Measurements from ENCODE around the gene TBC1D2B. TPM values are rescaled to one million over a fixed set of nuclear protein-coding genes. Genes with fewer than 3 reads are reported as not detected.

Gene TBC1D2B
- total RNA-seq, 1 experiment from 2014 or later, result 17.6 TPM

- no peak overlapping the region for H3K23ac ChIP-seq (ENCODE audit: insufficient read length, low read depth, low read length)
- no peak overlapping the region for H2AFZ ChIP-seq (ENCODE audit: low read length)
- no CpG with 5 or more reads among the region's 8 CpGs for WGBS (ENCODE audit: extremely low coverage, insufficient read length, low lambda C conversion rate)
- no peaks in the 10 kb centered on the region for H4K20me1 ChIP-seq (ENCODE audit: control insufficient read depth, insufficient read depth, insufficient read length)
- no peak overlapping the region for H3K4me2 ChIP-seq (ENCODE audit: insufficient read depth, insufficient read length, low read length)
- TF ChIP-seq CTCF (conservative IDR thresholded peaks at IDR 0.05), result no peak
- DNase-seq, result no peak
- no peaks in the 10 kb centered on the region for H3K27me3 ChIP-seq (ENCODE audit: insufficient read depth, low read length)
- no peak overlapping the region for H3K14ac ChIP-seq (ENCODE audit: insufficient read depth, low read length)
- H3K23me2 ChIP-seq (ENCODE audit: insufficient read length, low read depth, low read length, poor library complexity, severe bottlenecking), result no peaks in the 10 kb centered on the region
- H3K79me1 ChIP-seq (ENCODE audit: insufficient read depth, low read depth, low read length, poor library complexity, severe bottlenecking), result no peaks in the 10 kb centered on the region
- H3T11ph ChIP-seq (ENCODE audit: low read length), result no peak overlapping the region
- no peak overlapping the region for H3K56ac ChIP-seq (ENCODE audit: insufficient read length, low read depth, low read length)
- H4K8ac ChIP-seq (replicated peaks; ENCODE audit: insufficient read length, low read depth, low read length), result no peak overlapping the region
- H3K18ac ChIP-seq (ENCODE audit: insufficient read length, low read depth, low read length), result no peak overlapping the region
- Mint-ChIP-seq H3K9me3 (no peaks in the 10 kb centered on the region), H3K27me3 (ENCODE audit: low read depth) (no peaks in the 10 kb centered on the region), H3K27ac (peak overlapping the region in 2 of 3 experiments; percentile 12 to 90; a peak in 4 of 7 replicates), H3K4me3 (no peak overlapping the region), H3K36me3 (ENCODE audit: insufficient read depth in 1 of 3, low read depth in 3 of 3) (peaks cover 0 to 8% (median 0%) of the 10 kb centered on the region in 3 experiments; a peak in 4 of 7 replicates), H3K4me1 (peaks cover 7 to 9% of the 10 kb centered on the region in 2 experiments)
- H2BK5ac ChIP-seq (ENCODE audit: insufficient read length, low read length), result no peak overlapping the region
- no peaks in the 10 kb centered on the region for H3K4me1 ChIP-seq (ENCODE audit: insufficient read depth, low read length)
- no peaks in the 10 kb centered on the region for H3K79me2 ChIP-seq (ENCODE audit: insufficient read depth, low read length)
- no peak overlapping the region for H3K9ac ChIP-seq (ENCODE audit: extremely low read depth, insufficient read length, low read length)
- H2BK20ac ChIP-seq (ENCODE audit: low read depth, low read length, poor library complexity, severe bottlenecking), result no peak overlapping the region
- H4K91ac ChIP-seq (ENCODE audit: insufficient read length, low read depth, low read length), result no peak overlapping the region
- H2BK120ac ChIP-seq (ENCODE audit: low read depth, low read length, poor library complexity, severe bottlenecking), result no peak overlapping the region
- H3K9me3 ChIP-seq (ENCODE audit: control insufficient read depth, low read depth, low read length), result no peaks in the 10 kb centered on the region
- H3K27ac ChIP-seq (ENCODE audit: insufficient read length, low read depth, low read length), result no peak overlapping the region
- H2AK5ac ChIP-seq (ENCODE audit: insufficient read length, low read length), result no peak overlapping the region
- H2BK15ac ChIP-seq (ENCODE audit: low read depth, low read length), result no peak overlapping the region
- H2BK12ac ChIP-seq (ENCODE audit: insufficient read length, low read depth, low read length), result no peak overlapping the region
- H4K5ac ChIP-seq (ENCODE audit: insufficient read length, low read depth, low read length), result no peak overlapping the region
- H3K4ac ChIP-seq (ENCODE audit: low read depth, low read length), result no peak overlapping the region
Observed at GRCh38 chr15:78038585-78039247, 38.8 kb downstream of the TBC1D2B start.

Data from H9 (cell line).